Breast epithelium (tissue), 3 donors: ENCODE results near the gene USP20.

Source experiments
- CTCF ChIP-seq, 3 donors: fragments of 450-650 bp; IDR thresholded peaks; one replicate each; pipeline ENCODE4 v1.5.1; 2016 to 2017; ENCODE audit warnings: antibody characterized with exemption in 3 of 3, mild to moderate bottlenecking in 3 of 3, moderate library complexity in 3 of 3
- POLR2A ChIP-seq: fragments of 450-650 bp; IDR thresholded peaks from one replicate; pipeline ENCODE4 v1.6.1; 2016; ENCODE audit warnings: antibody characterized with exemption, mild to moderate bottlenecking, moderate library complexity
- POLR2AphosphoS5 ChIP-seq, 3 donors: sonication (generic); formaldehyde crosslinking; IDR thresholded peaks; one replicate each; pipeline ENCODE4 v1.6.1; 2017; ENCODE audit warnings: antibody characterized with exemption in 3 of 3

DNA sequence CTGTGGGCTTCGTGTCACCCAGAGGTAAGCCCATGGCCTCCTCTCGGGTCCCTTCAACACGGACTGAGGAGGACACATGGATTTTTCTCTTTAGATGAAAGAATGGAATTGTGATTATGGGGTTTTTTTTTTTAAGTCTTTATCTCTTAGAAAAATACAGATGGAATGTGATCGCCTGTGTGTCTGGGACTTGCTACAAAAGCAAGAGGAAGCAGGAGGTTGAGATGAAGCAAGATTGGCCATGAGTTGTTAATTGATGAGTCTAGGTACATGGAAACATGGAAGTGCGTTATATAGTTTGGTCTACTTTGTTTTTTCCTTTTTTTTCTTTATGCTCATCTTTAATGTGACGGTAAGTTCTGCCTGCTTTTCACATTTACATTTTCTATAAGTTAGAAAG lies 14.6 kb downstream of the USP20 start:
- TF ChIP-seq POLR2AphosphoS5 (IDR thresholded peaks at IDR 0.05) (no peak), CTCF (IDR thresholded peaks at IDR 0.05) (no peak), POLR2A (no peak)
